ENCODE data around the gene FERMT1. TPM values are rescaled to one million over a fixed set of nuclear protein-coding genes. Genes with fewer than 3 reads are reported as not detected.
"Not testable (repeated sequence)": the region's sequence is repeated elsewhere in the genome, so short reads cannot be mapped to it uniquely, and the experiment has no call there.

Gene FERMT1
- polyA plus RNA-seq, 12 donors = 0.21 to 12.5 (median 0.53) TPM; not detected in 1

DNA sequence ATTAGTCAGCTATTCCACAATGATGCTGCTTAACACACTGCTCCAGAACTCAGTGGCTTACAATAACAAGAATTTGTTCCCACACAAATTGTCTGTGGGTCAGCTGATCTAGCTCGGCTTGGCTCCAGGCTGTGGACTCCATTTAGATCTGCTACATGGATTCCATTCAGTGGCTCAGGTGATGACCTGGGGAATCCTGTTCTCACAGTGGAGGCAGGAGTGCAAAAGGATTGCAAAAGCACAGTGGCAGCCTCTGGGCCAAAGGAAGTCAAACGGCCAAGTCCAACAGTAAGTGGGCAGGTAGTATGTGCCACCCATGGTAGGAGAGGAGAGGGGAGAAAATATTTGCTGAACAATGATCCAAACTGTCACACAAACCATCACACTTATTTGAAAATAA is 53.2 kb downstream of the FERMT1 start:
- DNase-seq = no peak

DNA sequence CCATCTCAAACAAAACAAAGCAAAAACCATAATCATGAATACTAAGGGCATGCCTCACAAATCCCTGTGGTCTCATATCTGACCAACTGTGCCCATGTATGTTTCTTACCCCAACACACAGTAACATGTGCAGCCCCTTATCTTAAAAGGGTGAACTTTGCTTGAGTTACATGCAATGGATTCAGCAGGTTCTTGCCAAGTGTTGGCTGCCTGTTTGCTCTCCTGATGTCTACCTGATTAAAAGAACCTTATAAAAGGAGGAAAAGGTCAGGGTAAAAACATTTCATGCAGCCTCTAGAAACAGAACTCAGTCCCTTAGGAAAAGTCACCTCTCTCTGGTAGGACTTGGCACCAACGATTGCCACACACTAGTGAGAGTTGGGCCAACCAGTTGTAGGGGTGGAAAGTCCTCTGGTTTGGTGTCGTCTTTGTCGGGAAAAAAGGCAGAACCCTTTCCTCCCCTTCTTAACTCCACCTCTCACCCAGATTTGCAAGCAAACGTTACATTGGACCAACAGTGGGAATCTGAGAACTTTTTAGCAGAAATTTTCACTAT is 55.0 kb downstream of the FERMT1 start:
- no peak for DNase-seq

DNA sequence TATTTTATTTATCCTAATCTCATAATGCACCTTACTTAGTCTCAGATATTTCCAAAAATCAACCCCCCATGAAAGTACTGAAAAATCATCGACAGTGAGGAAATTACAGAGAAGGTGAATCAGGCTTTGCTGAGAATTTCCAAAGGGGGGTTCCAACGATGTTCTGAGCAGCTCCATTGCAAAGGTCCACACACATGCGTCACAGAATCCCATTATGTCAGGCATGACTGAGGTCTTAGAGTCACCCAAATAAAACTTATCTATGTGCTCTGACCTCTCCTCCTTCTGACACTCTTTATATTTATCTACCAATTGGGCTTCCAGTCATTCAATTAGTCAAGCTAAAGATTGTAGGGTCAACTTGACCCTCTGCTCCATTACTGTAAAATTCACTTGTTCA is 56.2 kb downstream of the FERMT1 start:
- DNase-seq = no peak

DNA sequence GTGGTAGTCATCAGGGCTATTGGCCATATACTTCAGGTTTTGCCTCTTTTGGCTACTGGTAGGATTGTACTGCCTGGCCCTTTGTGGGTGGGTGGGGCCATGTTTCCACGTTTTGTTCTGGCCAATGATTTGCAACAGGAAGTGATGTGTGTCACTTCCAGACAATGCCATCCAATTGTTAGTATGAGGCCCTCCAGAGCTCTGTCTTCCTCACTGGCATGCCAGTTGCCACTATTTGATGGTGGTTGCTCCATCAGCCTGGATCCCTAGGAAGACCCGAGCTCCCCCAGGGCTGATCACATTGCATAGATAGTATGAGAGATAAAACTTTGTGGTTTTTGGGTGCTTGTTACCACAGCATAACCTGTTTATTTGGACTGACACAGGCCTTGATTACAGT is 61.3 kb downstream of the FERMT1 start:
- DNase-seq = no peak

DNA sequence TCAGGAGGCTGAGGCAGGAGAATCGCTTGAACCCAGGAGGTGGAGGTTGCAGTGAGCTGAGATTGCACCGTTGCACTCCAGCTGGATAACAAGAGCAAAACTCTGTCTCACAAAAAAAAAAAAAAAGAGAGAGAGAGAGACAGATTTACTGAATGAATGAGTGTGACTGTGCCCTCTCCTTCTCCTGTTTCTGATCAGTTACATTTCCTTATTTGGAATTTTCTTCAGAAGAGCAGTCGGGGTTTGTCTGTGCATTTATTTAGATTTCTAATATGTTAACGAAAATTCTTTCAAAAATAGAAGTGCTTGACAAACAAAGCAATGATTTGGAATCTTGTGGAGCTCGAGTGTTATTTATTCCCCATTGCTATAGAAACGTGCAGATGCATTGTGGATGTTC is 62.6 kb downstream of the FERMT1 start:
- DNase-seq = no peak

DNA sequence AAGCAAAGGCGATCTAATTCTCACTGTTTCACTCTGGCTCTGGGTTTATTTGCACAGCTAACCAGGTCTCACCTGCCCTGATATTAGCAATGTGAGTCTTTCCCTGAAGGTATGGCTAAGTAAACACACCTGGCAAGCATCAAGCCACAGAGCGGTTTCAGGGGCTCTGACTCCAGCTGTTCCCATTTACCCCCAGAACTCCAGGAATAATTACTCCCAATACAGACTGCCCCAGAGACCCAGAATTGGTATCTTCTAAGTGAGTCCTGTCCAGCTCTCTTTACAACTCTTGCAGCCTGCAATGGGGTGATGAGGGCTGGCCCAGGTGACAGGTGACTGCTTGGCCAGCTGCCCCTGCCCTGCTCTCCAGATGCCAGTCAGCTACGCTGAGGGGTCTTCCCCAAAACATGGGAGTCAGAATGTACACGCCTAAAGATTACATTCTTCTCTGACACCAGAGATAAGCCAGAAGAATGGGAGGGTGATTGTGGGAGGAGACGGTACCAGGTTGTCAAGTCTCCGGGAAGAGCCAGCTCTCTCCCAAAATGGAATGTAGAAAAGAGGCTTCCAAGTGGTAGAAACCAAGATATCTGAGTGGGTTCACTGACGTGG is 64.0 kb downstream of the FERMT1 start:
- DNase-seq = no peak

DNA sequence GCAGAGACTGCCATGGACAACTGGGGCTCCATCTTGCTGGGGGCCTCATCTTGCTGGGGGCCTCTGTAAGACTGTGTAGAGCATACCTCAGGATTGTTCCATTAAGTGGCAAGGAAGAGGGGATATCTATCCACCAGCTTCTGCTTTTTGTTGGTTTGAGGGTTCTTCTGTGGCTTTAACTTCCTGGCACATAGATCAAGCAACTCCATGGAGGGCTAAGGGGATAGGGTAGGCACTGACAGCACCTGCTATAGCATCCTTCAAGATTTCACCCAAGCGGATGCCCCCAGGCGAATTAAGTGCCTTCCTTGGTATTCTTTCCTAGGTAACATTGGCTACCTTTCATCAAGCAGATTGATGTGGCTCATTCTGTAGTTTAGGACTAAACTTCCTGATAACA is 65.1 kb downstream of the FERMT1 start:
- DNase-seq = no peak

DNA sequence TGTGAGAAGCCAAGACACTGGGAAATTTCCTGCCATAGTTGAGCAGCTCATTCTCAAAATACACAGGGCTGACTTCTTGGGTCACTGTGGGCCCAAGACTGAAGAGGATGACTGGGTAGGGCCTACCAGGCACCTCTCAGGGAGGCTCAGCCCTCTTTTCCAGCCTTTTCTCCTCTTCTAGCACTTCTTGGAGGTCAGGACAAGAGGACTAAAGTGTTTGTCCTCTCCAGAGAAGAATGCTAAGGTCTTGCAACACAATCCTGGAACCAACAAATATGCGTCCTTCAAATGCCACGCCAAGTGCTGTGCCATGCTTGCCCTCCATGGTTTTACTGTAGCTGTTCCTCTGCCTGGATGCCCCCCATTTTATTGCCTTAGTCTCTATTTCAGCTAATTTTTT is 65.7 kb downstream of the FERMT1 start:
- DNase-seq = no peak

DNA sequence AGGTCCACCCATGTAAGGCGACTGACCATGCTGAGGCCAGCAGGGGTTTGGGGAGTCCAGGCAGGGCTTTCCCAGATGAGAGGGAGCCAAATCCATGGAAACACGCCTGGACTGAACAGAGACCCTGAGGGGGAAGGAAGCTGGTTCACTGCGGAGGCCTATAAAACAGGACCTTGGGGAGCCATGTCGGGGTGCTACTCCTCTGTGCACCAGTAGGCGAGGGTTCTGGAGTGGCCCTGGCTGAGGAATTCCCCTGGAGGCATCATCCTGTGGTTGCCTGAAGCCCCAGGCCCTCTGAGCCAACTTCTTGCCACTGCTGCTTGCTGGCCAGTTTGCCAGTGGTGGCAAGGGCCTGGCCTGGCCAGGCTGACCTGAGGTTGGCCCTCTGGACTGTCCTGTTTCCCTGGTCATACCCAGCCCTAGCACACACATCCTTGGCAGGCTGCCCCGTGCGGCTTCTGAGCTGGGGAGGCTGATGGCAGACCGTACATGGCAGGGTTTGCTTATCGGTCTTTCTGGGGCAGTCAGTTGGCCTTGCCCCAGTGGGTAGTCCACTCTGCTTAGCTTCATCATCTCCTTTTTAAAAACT is 66.8 kb downstream of the FERMT1 start:
- no peak for DNase-seq

DNA sequence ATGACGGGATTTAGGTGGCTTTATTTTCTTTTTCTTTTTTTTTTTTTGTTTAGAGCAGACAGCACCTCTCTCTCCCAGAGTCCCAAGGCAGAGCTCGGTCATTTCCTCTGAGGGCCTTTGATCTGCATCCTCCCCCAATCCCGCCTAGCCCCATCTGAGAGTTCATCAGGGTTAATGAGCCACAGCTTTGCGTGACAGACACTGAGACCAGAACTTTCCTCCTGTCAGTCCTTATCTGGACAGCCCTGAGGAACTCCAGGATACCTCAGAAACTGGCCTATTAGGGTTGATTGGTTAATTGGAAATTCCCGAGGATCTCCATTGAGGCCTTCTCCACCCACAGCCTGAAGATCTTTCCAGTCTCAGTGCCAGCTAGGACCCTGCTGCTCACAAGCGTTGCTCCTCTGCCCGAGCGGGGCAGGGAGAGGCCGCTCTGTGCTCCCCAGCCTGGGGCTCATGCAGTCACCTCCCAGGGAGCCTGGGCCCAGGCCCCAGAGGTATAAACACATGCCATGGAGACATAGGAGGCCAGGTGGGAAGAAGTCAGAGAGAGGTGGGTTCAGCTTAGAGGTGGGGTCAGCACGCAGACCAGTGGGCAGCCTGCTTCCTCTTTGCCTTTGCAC is 67.6 kb downstream of the FERMT1 start:
- DNase-seq = no peak

DNA sequence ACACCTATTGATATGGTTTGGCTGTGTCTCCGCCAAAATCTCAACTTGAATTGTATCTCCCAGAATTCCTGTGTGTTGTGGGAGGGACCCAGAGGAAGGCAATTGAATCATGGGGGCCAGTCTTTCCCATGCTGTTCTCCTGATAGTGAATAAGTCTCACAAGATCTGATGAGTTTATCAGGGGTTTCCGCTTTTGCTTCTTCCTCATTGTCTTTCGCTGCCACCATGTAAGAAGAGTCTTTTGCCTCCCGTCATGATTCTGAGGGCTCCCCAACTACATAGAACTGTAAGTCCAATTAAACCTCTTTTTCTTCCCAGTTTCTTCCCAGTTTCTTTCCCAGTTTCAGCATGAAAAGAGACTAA is 68.2 kb downstream of the FERMT1 start:
- DNase-seq = not testable (repeated sequence)

DNA sequence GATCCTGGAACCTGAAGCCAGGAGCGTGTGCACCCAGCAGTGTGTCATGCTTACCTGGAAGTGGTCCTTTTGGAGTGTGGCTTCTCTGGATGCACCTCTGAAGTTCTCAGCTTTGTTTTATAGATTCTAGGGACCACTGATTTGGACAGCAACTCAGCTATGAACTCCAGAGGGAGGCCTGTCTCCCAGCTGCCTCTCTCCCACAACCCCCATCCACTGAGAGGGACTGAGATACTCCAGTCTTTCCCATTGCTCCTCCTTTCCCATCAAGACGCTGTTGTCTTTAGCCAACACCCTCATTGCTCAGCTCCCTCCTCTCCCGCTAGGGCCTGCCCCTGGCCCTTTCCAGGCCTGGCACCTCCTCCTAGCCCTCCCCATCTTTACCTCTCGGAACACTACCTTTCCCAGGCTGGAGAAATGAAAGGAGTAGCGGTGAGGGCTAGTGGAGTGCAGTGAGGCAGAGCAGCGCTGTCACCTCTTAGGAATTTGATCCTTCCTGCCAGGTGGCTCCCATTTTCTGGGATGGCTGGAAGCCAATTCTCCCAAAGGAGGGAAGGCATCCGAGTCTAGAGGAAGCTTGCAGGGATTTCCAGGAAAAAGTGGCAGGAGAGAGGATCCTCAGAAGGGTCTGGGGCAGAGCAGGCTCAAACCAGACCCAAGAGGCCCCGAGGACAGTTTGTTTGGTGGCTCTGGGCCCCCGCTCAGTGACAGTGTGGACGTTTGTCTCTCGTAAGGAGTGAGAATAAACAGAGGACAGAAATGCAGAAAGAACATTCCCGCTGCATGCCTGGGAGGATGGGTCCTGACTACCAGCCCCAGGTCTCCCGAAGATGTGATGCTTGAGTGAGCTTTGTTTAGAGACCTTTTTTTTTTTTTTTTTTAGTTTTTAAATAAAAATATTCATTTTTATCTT is 68.8 kb downstream of the FERMT1 start, which contains the start of gene LRRN4:
Gene LRRN4 (minus strand): TSS at position 285 of the 913 bp plus-strand sequence. CDS start 1,261 bp downstream, outside the sequence.
- DNase-seq = no peak

DNA sequence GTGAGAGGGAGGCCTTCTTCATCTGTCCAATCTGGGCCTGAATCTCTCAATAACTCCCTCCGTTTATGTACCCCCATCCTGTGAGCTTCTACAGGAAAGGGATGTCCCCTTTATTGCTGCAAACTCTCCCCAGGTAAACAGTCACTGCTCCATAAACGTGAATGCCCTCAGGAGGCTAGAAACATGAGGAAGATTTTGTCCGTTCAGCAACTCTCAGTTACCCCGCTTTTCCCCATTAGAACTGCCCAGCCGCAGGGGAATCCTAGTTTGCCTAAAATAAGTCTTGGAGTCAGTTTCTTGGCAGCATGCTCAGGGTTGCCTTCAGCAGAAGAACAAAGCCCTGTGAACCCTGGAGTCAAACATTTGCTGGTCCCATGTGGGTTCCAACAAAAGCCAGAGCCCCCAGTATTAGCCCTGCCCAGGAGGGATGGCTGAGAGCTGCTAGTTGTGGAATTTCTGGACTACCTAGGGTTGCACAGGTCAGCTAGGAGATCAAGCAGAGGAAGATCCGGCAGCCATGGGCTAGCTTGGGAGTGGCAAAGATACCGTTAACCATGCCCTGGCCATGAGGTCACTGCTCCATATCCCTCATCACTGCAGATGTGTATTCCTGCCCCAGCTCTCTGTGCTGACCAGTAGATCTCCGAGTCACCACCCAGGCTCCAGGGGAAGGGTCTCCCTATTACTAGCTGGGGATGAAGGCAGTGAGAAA is 69.6 kb downstream of the FERMT1 start:
- no peak for DNase-seq

DNA sequence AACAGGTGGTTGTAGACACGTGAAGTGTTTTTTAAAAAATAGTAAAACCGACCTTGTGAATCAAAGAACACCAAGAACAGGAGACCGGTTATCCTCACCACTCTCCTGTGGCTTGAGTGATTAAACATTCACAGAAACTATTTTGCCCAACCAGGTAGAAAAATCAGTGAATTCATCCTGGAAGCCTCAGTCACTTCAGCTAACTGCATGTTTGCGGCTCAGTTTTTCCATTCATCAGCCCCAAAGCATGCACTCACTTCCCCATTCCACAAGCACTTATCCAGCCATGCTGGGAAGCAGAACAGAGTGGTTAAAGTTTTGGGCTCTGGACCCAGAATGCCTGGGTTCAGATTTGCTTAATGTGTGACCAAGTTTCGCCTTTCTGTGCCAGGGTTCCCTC is 71.3 kb downstream of the FERMT1 start:
- DNase-seq = peak; percentile 39

DNA sequence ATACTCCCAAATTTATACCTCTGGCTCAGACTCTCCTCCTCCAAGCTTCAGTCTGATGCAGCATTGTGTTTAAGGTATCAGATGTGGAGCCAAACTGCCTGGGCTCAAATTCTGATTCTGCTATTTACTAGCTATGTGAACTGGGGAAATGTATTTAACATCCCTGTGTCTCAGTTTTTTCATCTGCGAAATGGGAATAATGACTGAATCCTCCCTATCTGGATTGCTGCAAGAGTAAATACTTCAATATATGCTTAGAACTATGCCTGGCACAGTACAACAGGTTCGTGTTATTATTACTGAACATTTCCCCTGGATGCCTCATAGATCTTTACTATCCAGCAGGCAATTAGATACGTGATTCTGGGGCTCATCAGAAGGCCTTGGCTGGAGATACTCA is 74.4 kb downstream of the FERMT1 start:
- no peak for DNase-seq

DNA sequence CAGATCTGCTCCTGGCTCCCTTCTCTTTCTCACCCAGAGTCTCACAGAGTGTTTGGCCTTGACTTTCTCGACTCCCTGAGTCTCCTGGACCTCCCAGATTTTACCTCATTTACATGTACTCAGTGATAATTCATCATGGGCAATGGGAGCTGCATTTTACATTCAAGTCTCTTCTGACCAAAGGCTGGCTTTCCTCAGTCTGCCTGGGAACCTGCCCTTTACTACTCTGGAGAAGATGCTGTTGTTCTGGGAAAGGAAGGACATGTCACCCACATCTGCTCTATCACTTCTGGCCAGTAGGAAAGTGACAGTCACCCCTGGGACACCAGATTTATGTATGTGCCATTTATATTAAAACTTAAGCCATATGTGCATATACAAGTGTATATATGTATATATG is 76.4 kb downstream of the FERMT1 start:
- DNase-seq = no peak

DNA sequence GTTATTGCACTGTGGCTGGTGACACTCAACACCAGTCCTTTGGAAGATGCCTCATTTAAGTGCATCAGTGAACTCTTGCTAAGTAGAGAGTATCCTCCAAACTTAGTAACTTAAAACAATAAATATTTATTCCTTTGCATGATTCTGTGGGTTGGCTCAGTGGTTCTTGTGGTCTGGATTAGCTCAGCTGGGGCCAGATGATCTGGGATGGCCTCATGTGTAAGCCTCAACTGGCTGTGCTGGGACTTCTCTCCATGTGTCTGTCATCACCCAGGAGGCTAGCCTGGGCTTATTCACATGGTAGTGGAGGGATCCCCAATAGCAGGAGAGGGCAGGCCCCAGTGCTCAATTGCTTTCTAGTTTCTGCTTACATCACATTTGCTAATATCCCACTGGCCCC is 77.3 kb downstream of the FERMT1 start:
- DNase-seq = no peak

DNA sequence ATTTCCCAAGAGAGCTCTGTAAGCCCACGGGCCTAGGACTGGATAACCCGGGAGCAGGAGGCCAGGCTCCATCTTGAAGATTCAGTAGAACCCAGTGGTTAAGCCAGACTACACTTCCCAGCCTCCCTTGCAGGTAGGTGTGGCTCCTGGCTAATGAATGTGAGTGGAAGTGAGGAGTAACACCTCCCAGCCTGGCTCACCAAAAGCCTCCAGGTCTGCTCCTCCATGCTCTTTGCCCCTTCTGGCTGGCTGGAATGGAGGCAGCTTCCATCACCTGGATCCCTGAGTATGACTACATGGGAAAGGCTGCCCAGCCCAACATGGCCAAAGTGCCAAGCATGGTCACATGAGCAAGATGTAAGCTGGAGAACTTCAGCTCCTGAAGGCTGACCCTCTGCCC is 78.7 kb downstream of the FERMT1 start:
- no peak for DNase-seq

DNA sequence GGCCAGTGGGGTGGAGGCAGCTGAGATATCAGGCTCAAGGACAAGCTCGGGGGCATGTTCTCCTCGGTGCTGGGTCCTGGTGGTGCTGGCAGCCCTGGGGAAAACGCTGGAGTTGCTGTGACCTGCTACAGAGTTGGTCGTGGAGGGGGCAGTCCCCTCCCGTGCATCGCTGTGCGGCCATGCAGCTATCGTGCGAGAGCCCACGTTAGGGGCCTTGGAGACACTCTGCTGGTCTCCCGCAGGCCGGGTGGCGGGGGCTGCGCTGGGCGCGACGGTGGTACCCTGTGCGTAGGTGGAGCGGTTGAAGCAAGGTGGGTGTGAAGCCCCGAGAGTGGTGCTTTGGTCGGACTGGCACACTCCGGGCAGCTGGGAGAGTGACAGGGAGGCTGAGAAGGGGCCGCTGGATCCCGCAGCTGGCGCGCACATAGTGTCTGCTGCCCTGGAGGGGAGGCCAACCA is 81.0 kb downstream of the FERMT1 start:
- DNase-seq = no peak

DNA sequence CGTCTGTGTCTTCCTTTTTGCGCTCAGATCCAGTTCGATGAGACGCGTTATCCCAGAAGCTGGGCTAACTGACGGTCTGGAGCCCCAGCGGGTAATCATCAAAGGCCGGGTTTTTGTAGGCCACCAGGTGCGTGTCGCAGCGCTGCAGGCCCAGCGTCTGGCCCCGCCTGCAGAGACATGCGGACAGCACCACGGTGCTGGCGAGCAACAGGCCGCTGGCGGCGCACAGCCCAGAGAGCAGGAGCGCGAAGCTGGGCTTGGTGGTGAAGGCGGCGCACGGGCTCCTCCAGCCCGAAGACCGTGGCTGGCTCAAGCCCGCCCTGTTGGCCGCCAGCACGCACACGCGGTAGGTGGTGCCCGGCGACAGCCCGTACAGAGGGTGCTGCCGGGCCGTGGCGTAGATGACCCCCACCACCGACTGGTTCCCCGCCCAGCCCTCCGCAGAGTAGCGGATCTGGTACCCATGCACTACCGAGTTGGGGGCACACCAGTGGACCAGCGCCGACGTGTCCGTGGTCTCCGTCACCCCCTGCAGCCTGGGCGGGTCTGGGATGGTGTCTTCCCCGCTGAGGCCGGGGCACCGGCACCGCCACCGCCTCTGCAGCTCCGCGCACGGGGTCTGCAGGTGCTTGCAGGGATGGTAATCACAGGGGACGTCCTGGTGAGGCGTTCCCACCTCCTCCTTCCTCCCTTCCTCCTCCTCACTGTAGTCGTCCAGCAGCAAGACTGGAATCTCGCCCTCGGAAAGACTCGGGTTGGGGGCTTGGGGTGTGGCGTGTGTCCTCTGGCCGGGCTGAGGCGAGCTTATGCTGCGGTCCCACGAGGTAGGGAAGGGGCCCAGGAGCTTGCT is 81.6 kb downstream of the FERMT1 start:
- DNase-seq = no peak

All from muscle of arm (tissue), 12 donors.